Measurements from ENCODE around the gene TNNI3K. TPM values are rescaled to one million over a fixed set of nuclear protein-coding genes. Genes with fewer than 3 reads are reported as not detected.
A peak's percentile ranks its signal among the peaks of the same experiment; 100 is the strongest.

TNNI3K gene
- total and polyA plus RNA-seq, 2 of the 8 experiments (the other 6 are each of a cell fraction or from before 2014, with no cell fraction given): 0.41 to 0.48 TPM

GRCh38 chr1:74522148-74522547, 287.0 kb downstream of the TNNI3K start:
- ChIA-PET CTCF (ENCODE audit: partially characterized antibody) (interaction anchor here (1.7 to 2.7 kb wide), 2 partner anchors 9 to 19 kb away, joined by 7 to 12 read pairs; partner anchors contain the start of gene LRRC53), POLR2A (ENCODE audit: partially characterized antibody) (no interaction called here)
- Histone ChIP-seq H2AFZ (ENCODE audit: low read length) (0 out of 2 replicates have a peak overlapping the region, but pooled peaks have one; percentile 3), H3K9ac (replicated peaks in 1 of 4; ENCODE audit: extremely low read depth in 1 of 4, low read depth in 3 of 4, low read length in 3 of 4) (no peak overlapping the region), H4K8ac (ENCODE audit: extremely low read depth, insufficient read depth, low read length) (no peak overlapping the region), H4K5ac (ENCODE audit: insufficient read length, low read depth, low read length) (no peak overlapping the region), H3K14ac (ENCODE audit: insufficient read length) (no peak overlapping the region), H3K18ac (ENCODE audit: extremely low read depth, low read length) (no peak overlapping the region), H2BK120ac (replicated peaks; ENCODE audit: low read depth, low read length) (no peak overlapping the region), H4K91ac (replicated peaks; ENCODE audit: insufficient read length, low read length) (no peak overlapping the region), H3K23me2 (ENCODE audit: low read depth, low read length) (no peaks in the 10 kb centered on the region), H3K56ac (replicated peaks; ENCODE audit: insufficient read length, low read depth, low read length) (no peak overlapping the region), H3K4me2 (ENCODE audit: insufficient read depth in 1 of 2, low read depth in 2 of 2, low read length in 2 of 2) (peak overlapping the region; percentile 37 to 43; a peak in 3 of 4 replicates), H3K23ac (ENCODE audit: insufficient read length) (no peak overlapping the region), H3K27ac (ENCODE audit: low read depth, low read length) (no peak overlapping the region), H3K4me3 (ENCODE audit: extremely low read depth in 1 of 4, insufficient read depth in 2 of 4, low read depth in 3 of 4, low read length in 4 of 4) (peak overlapping the region in 1 of 4 experiments; percentile 22; a peak in 1 of 8 replicates), H3K79me2 (ENCODE audit: control insufficient read depth in 1 of 2, insufficient read depth in 2 of 2, low read length in 2 of 2) (no peaks in the 10 kb centered on the region), H3K79me1 (ENCODE audit: low read depth, low read length) (no peaks in the 10 kb centered on the region), H3K4me1 (replicated peaks in 1 of 4; ENCODE audit: control insufficient read depth in 3 of 4, insufficient read depth in 4 of 4, low read length in 3 of 4) (peaks cover 3 to 15% (median 8%) of the 10 kb centered on the region in 4 experiments; a peak in 6 of 7 replicates), H3K36me3 (ENCODE audit: control insufficient read depth in 2 of 4, insufficient read depth in 4 of 4, low read length in 3 of 4) (no peaks in the 10 kb centered on the region), H2BK5ac (ENCODE audit: low read depth, low read length) (no peak overlapping the region), H2BK12ac (ENCODE audit: low read depth, low read length) (no peak overlapping the region; the same call in 1 of the 2 replicates), H2BK20ac (ENCODE audit: low read length) (no peak overlapping the region), H3K4ac (replicated peaks; ENCODE audit: insufficient read length, low read depth, low read length) (no peak overlapping the region), H3K9me3 (ENCODE audit: insufficient read depth in 2 of 2, low read depth in 1 of 2, low read length in 1 of 2) (no peaks in the 10 kb centered on the region), H3K27me3 (replicated peaks in 1 of 4; ENCODE audit: control insufficient read depth in 3 of 4, extremely low read depth in 1 of 4, insufficient read depth in 3 of 4, low read length in 3 of 4) (no peaks in the 10 kb centered on the region), H4K20me1 (replicated peaks in 1 of 2; ENCODE audit: control insufficient read depth in 1 of 2, insufficient read depth in 2 of 2, low read length in 2 of 2) (no peaks in the 10 kb centered on the region), H2AK5ac (ENCODE audit: low read depth, low read length) (no peak overlapping the region), H2BK15ac (ENCODE audit: low read length) (no peak overlapping the region)
- FAIRE-seq: peak; percentile 82
- TF ChIP-seq NANOG (IDR thresholded peaks at IDR 0.05; ENCODE audit: insufficient read depth, low read depth, low read length, poor library complexity, severe bottlenecking): peak; percentile 22
- no peak for TF ChIP-seq KDM1A (IDR thresholded peaks at IDR 0.05; ENCODE audit: borderline replicate concordance, low read length)
- peak; percentile 45; the same call in 1 of the 2 replicates for TF ChIP-seq SP1 (IDR thresholded peaks at IDR 0.05; ENCODE audit: low read depth, low read length)
- peak; percentile 96 for TF ChIP-seq TEAD4 (IDR thresholded peaks at IDR 0.05; ENCODE audit: low read depth, low read length)
- TF ChIP-seq TCF12 (IDR thresholded peaks at IDR 0.05; ENCODE audit: low read depth, low read length): 0 out of 2 replicates have a peak, but pooled peaks have one; percentile 63
- TF ChIP-seq RAD21 (IDR thresholded peaks at IDR 0.05 in 1 of 2, conservative IDR thresholded peaks at IDR 0.05 in 1 of 2; ENCODE audit: low read depth in 2 of 2, low read length in 2 of 2): no peak
- TF ChIP-seq RBBP5 (IDR thresholded peaks at IDR 0.05; ENCODE audit: borderline replicate concordance, low read depth, low read length): 0 out of 2 replicates have a peak, but pooled peaks have one; percentile 36
- TF ChIP-seq JUND (IDR thresholded peaks at IDR 0.05; ENCODE audit: low read length): no peak
- no peak for TF ChIP-seq RFX5 (IDR thresholded peaks at IDR 0.05; ENCODE audit: borderline replicate concordance, low read depth, low read length)
- peak in 1 of 2 experiments; percentile 59 for DNase-seq (ENCODE audit: low read depth in 1 of 2, low spot score in 2 of 2)
- 33% methylated on average over 4 of the region's 4 CpGs; no CpG with 5 or more reads in 1 of the 2 experiments for WGBS, 2 experiments (ENCODE audit: extremely low coverage in 1 of 2, insufficient coverage in 1 of 2, insufficient read length in 1 of 2, insufficient replicate concordance in 2 of 2, low coverage in 1 of 2, low lambda C conversion rate in 2 of 2, missing lambda C conversion rate in 1 of 2)

Measured in H1 (cell line).